ENCODE measurements around the gene PSMD6.

DNA sequence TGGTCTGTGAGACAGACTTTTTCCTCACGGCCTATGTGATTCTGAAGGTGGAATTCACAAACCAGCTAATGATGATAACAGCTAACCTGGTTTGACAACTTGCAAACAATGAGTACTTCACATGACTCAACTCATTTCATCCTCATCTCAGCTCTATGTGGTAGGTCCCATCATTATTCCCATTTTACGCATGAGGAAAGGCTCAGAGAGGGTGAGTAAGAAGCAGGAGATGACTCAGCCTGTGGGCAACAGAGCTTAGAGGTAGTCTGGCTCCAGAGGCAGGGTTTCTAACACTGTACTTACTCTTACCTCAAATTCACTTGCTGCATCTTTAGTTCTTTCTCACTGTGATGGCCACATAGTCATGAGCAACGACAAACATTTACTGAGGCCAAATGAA lies 25.8 kb upstream of the PSMD6 start:
- TF ChIP-seq YY1 (IDR thresholded peaks at IDR 0.05; ENCODE audit: insufficient read depth, insufficient read length) (no peak), ZNF274 (IDR thresholded peaks at IDR 0.05; ENCODE audit: low read depth, low read length) (no peak), SUZ12 (IDR thresholded peaks at IDR 0.05; ENCODE audit: extremely low read depth, insufficient read depth, insufficient read length) (no peak)

Data from NT2/D1 (cell line).